8988T (cell line): ENCODE results near the gene CFAP61.

Experiments used
- DNase-seq: peaks from one replicate; pipeline ENCODE4 v3.0.0; 2011

CFAP61 gene

GRCh38 chr20:20407891-20408805 lies 355.8 kb downstream of the CFAP61 start:
- no peak for DNase-seq

- no peak for DNase-seq
Observed at GRCh38 chr20:20409331-20409730, 357.0 kb downstream of the CFAP61 start.
